WERI-Rb-1 (cell line): ENCODE data around the gene TXN2.
"Not testable (repeated sequence)": the region's sequence is repeated elsewhere in the genome, so short reads cannot be mapped to it uniquely, and the experiment has no call there.

Experiments used
- DNase-seq: peaks from one replicate; pipeline ENCODE4 v3.0.0-alpha.2; 2020
- H3K27ac ChIP-seq: fragments of 250-450 bp; sonication (Bioruptor Pico); 2 replicates; pipeline ENCODE4 v1.5.1; 2020; ENCODE audit warnings: mild to moderate bottlenecking, moderate library complexity
- H3K27me3 ChIP-seq: fragments of 250-450 bp; sonication (Bioruptor Pico); 2 replicates; pipeline ENCODE4 v1.5.1; 2021; ENCODE audit warnings: mild to moderate bottlenecking, low read depth, moderate library complexity; ENCODE audit not compliant: insufficient read depth, severe bottlenecking
- H3K36me3 ChIP-seq: fragments of 250-450 bp; sonication (Bioruptor Pico); 2 replicates; pipeline ENCODE4 v1.5.1; 2020; ENCODE audit warnings: mild to moderate bottlenecking, moderate library complexity
- H3K4me3 ChIP-seq: 2 replicates; pipeline ENCODE4 v1.5.1; 2011; ENCODE audit warnings: low read depth, mild to moderate bottlenecking, control low read depth, low read length
- H3K9me3 ChIP-seq: fragments of 250-450 bp; sonication (Bioruptor Pico); 2 replicates; pipeline ENCODE4 v1.5.1; 2021; ENCODE audit warnings: mild to moderate bottlenecking, moderate library complexity; ENCODE audit not compliant: severe bottlenecking
- CTCF ChIP-seq: IDR thresholded peaks from 2 replicates; pipeline ENCODE4 v1.5.1; 2011; ENCODE audit warnings: low read depth, mild to moderate bottlenecking, control low read depth, inconsistent platforms, low read length

Gene TXN2

GRCh38 chr22:36481393-36482168 is at the start of gene TXN2:
Gene TXN2, minus strand, starts transcription at chr22:36481640. Its CDS starts 803 bp downstream, at chr22:36480837.
- DNase-seq, result peak; percentile 97
- no peak for TF ChIP-seq CTCF

DNA sequence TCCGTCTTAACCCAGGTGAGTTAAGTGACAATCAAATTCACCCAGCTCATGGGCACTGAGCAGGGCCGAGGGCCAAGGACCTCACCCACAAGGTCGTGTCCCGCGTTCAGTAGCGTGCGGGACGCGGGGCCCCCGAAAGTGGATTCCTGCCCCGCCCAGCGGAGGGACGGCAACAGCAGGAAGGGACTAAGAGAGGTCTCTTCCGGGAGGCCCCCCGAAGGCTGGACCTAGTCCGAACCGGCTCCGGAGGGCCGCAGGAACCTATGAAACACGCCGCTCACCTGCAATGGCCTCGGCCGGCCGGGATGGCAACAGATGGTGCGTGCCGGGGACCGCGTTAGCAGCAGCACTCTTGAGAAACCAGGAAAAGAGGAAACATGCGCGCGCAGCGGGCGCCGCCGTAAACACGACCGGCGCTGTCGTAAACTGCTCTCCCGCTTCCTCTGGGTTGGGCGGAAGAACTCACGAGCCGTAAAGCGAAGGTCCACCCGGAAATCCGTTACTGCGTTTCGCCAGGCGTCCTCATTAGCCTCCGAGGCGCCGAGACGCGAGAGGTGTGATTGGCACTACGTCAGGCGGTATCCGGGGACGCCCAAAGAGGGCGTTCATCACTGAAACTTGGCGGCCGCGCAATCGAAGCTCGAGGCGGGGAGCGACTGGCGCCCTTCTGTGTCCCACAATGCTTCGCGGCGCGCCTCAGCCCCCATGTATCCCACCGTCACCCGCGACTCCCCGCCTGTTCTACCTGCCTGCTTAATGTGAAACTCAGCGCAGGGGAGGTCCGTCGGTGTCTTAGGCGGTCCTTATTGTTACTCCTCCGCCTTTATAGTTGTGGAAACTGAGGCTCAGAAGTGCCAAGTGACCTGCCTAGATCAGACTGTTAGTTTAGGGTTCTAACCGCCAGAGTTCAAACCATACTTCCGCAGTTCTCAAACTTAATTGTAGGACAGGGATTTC is 47.6 kb upstream of the TXN2 start, which contains the start of gene EIF3D:
EIF3D (minus strand) TSS at position 372 of the 957 bp plus-strand sequence. CDS start 3,045 bp downstream, outside the sequence.
- TF ChIP-seq CTCF, result no peak
- DNase-seq, result peak; percentile 98
- Histone ChIP-seq H3K27ac (peak within 1 kb of the TSS; percentile 92), H3K9me3 (no peaks in the 10 kb centered on the region), H3K27me3 (no peaks in the 10 kb centered on the region), H3K36me3 (peaks cover 37% of the 10 kb centered on the region), H3K4me3 (peak within 1 kb of the TSS; percentile 93)

More at GRCh38 chr22:36481393-36482168, at the start of gene TXN2:
- Histone ChIP-seq H3K9me3 (no peaks in the 10 kb centered on the region), H3K27me3 (no peaks in the 10 kb centered on the region), H3K27ac (peak within 1 kb of the TSS; percentile 100), H3K36me3 (peaks cover 29% of the 10 kb centered on the region), H3K4me3 (peak within 1 kb of the TSS; percentile 61)

DNA sequence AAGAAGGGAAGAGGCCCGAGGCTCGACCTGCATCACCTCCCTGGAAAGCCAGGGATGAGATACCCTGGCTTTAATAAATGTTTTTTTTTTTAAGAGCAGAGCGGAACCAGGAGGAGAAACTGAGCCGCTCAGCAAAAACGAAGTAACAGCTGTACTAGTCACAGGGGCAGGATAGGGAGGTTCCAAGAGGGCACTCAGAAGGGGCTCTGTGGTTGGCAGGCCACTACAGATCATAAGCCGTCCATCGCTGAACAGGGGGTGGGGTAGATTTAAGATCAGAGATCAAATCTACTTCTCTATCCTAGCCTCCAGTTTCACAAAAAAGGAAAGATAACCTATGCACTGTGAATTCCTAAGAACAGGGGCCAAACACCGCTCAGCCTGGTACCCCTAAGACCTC is 46.9 kb upstream of the TXN2 start:
- Histone ChIP-seq H3K27me3 (no peaks in the 10 kb centered on the region), H3K36me3 (peaks cover 45% of the 10 kb centered on the region), H3K9me3 (no peaks in the 10 kb centered on the region), H3K4me3 (peak overlapping the region; percentile 93), H3K27ac (peak overlapping the region; percentile 92)
- no peak for TF ChIP-seq CTCF
- no peak for DNase-seq

GRCh38 chr22:36522662-36523061 is 41.2 kb upstream of the TXN2 start:
- H3K9me3 ChIP-seq, result no peaks in the 10 kb centered on the region
- H3K4me3 ChIP-seq, result no peak overlapping the region
- H3K36me3 ChIP-seq, result peaks cover 96% of the 10 kb centered on the region
- H3K27ac ChIP-seq, result no peak overlapping the region
- H3K27me3 ChIP-seq, result no peaks in the 10 kb centered on the region
- TF ChIP-seq CTCF, result no peak
- no peak for DNase-seq

DNA sequence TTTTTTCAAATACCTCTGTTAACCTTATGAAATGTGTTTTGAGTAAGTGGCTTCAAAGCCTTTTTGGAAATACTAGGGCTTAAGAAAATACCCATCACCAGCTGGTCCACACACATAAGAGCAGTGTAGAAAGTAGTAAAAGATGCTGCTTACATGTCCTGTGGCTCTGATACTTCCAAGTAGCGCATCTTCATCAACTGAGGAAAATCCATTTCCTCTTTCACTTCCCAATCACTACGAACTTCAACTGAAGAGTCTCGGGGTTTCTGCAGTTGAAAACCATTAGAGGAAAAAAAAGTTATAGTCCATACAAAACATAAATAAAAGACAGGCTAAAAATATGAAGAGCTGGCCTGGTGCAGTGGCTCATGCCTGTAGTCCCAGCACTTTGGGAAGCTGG is 39.0 kb upstream of the TXN2 start:
- no peaks in the 10 kb centered on the region for H3K27me3 ChIP-seq
- H3K36me3 ChIP-seq, result peaks cover 97% of the 10 kb centered on the region
- no peak for TF ChIP-seq CTCF
- H3K9me3 ChIP-seq, result no peaks in the 10 kb centered on the region
- H3K4me3 ChIP-seq, result no peak overlapping the region
- no peak overlapping the region for H3K27ac ChIP-seq
- DNase-seq, result no peak

- H3K9me3 ChIP-seq, H3K27me3 ChIP-seq, H3K27ac ChIP-seq, DNase-seq, H3K4me3 ChIP-seq: not testable (repeated sequence)
- H3K36me3 ChIP-seq, result peaks cover 97% of the 10 kb centered on the region
These were observed 38.5 kb upstream of the TXN2 start for GRCh38 chr22:36519906-36520305.
